BJ (cell line): Measurements from ENCODE around the gene SORBS1. TPM values are rescaled to one million over a fixed set of nuclear protein-coding genes. Genes with fewer than 3 reads are reported as not detected.

Source experiments
- CTCF ChIA-PET: fragments of 350-600 bp; formaldehyde crosslinking; extraction: SDS; loops from one replicate; lab custom pipeline; 2021; ENCODE audit warnings: antibody characterized with exemption, inconsistent platforms; lab: Yijun Ruan, JAX
- POLR2A ChIA-PET: fragments of 300-600 bp; sonication (Branson Sonifier 250); formaldehyde crosslinking; extraction: SDS; loops from one replicate; lab custom pipeline; 2021; ENCODE audit warnings: antibody characterized with exemption; lab: Charles Lee
- DNase-seq: peaks from one replicate; pipeline ENCODE4 v3.0.0-alpha.2; 2011; ENCODE audit warnings: low read depth
- H3K27me3 ChIP-seq: 2 replicates; pipeline ENCODE4 v1.6.0; 2011; ENCODE audit warnings: low read length; ENCODE audit not compliant: control insufficient read depth, insufficient read depth
- H3K36me3 ChIP-seq: 2 replicates; pipeline ENCODE4 v1.5.1; 2011; ENCODE audit warnings: low read length; ENCODE audit not compliant: control insufficient read depth, insufficient read depth
- H3K4me3 ChIP-seq: 2 replicates; pipeline ENCODE4 v1.5.1; 2011; ENCODE audit warnings: low read depth, mild to moderate bottlenecking, control low read depth, low read length
- polyA plus RNA-seq: library from polyadenylated mRNA; depleted of rRNA; stranded (reverse); fragments of >200 nt; gene quantifications from 2 replicates; pipeline ENCODE4 v1.2.3, GENCODE V29; 2011
- TF ChIP-seq, protein P1 (sequence below): IDR thresholded peaks from 2 replicates; pipeline ENCODE4 v1.5.1; 2011; ENCODE audit warnings: low read depth, mild to moderate bottlenecking, control low read depth, inconsistent platforms, low read length, moderate library complexity; ENCODE audit not compliant: insufficient read depth

The SORBS1 gene
- polyA plus RNA-seq, 1 experiment = 1.8 TPM

DNA sequence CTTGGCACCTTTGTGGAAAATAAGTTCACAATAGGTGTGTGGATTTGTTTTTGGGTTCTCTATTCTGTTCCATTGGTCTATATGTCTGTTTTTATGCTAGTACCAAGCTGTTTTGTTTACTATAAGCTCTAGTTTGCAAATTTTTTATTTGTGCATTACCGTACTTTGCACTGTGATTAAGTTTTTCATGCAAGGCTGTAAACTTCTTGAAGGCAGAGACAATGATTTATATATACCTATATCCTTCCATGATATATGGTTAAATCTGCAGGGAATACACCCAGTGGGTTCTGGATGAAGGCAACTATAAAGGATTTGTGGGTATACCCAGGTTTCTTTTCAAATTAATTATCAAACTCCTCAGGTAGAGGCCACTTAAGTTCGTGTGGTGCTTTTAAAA, 178.6 kb downstream of the SORBS1 start:
- Histone ChIP-seq H3K27me3 (peaks cover 1% of the 10 kb centered on the region; the same call in 1 of the 2 replicates), H3K4me3 (no peak overlapping the region), H3K36me3 (no peaks in the 10 kb centered on the region)
- CTCF ChIA-PET = no interaction called here
- POLR2A ChIA-PET = no interaction called here
- TF ChIP-seq, protein P1, sequence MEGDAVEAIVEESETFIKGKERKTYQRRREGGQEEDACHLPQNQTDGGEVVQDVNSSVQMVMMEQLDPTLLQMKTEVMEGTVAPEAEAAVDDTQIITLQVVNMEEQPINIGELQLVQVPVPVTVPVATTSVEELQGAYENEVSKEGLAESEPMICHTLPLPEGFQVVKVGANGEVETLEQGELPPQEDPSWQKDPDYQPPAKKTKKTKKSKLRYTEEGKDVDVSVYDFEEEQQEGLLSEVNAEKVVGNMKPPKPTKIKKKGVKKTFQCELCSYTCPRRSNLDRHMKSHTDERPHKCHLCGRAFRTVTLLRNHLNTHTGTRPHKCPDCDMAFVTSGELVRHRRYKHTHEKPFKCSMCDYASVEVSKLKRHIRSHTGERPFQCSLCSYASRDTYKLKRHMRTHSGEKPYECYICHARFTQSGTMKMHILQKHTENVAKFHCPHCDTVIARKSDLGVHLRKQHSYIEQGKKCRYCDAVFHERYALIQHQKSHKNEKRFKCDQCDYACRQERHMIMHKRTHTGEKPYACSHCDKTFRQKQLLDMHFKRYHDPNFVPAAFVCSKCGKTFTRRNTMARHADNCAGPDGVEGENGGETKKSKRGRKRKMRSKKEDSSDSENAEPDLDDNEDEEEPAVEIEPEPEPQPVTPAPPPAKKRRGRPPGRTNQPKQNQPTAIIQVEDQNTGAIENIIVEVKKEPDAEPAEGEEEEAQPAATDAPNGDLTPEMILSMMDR = no peak
- DNase-seq = no peak

DNA sequence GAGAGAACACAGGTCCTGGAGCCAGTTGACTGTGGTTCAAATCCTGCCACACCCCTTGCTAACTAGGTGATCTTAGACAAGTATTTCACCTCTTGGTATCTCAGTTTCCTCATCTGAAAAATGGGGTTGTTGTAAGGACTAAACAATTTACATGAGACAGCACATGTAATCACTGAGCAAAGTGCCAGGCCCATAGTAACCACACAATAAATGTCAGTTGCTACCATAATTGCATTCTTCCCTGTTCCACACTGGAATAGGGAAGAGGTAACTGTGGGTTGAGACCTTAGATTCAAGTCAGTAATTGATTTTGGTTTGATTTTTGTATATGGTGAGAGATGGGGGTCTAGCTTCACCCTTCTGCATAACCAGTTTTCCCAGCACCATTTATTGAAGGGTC, 179.0 kb downstream of the SORBS1 start:
- Histone ChIP-seq H3K36me3 (no peaks in the 10 kb centered on the region), H3K27me3 (peaks cover 1% of the 10 kb centered on the region; the same call in 1 of the 2 replicates), H3K4me3 (no peak overlapping the region)
- no peak for DNase-seq
- POLR2A ChIA-PET = no interaction called here
- TF ChIP-seq, protein P1 = no peak
- CTCF ChIA-PET = no interaction called here

DNA sequence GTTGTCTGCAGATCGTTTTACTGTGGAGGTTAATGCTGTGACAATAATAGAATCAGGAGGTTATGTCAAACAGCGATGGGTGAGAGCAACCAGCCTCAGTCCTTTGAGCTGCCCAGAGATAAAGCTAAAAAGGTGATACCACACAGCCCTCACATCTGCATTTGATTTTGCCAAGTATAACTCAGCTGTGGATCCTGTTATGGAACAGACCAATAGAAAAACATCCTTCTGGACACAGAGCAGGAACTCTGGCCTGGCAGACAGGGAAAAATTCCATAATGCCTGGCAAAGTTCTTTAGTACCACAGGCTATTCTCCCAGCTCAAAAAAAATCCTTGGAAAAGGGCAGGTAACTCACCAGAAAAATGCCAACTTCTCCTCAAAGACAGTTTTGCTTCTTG, 183.2 kb downstream of the SORBS1 start:
- TF ChIP-seq, protein P1 = no peak
- ChIA-PET POLR2A (no interaction called here), CTCF (interaction anchor here (0.7 to 3.2 kb wide), 6 partner anchors 12 to 361 kb away, joined by 3 to 13 read pairs (median 4); no protein-coding TSS in a partner anchor)
- Histone ChIP-seq H3K4me3 (no peak overlapping the region), H3K27me3 (peaks cover 1% of the 10 kb centered on the region; the same call in 1 of the 2 replicates), H3K36me3 (no peaks in the 10 kb centered on the region)
- DNase-seq = no peak

DNA sequence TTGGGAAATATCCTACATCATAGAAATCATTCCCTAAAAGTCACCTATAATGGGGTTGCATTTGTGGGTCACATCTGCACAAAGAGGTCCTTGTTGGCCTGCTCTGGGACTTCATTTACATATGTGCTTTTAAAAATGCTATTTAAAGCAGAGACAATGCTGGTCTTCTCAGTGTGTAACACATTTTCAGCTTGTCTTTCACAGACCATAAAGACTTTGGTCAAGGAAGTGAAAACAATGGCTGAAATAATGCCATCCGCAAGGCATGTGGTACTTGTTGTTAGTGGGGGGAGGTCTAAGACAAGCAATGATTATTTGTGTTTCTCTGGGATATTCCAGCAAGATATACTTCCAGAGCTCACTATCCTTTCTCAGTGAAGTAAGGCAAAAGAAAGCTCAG, 185.8 kb downstream of the SORBS1 start:
- peaks cover 3% of the 10 kb centered on the region for H3K27me3 ChIP-seq
- ChIA-PET POLR2A (no interaction called here), CTCF (interaction anchor here (0.8 to 4.0 kb wide), 14 partner anchors 9 to 255 kb away, joined by 3 to 60 read pairs (median 6); no protein-coding TSS in a partner anchor)
- DNase-seq = no peak
- TF ChIP-seq, protein P1 = no peak
- H3K4me3 ChIP-seq = no peak overlapping the region
- H3K36me3 ChIP-seq = no peaks in the 10 kb centered on the region

DNA sequence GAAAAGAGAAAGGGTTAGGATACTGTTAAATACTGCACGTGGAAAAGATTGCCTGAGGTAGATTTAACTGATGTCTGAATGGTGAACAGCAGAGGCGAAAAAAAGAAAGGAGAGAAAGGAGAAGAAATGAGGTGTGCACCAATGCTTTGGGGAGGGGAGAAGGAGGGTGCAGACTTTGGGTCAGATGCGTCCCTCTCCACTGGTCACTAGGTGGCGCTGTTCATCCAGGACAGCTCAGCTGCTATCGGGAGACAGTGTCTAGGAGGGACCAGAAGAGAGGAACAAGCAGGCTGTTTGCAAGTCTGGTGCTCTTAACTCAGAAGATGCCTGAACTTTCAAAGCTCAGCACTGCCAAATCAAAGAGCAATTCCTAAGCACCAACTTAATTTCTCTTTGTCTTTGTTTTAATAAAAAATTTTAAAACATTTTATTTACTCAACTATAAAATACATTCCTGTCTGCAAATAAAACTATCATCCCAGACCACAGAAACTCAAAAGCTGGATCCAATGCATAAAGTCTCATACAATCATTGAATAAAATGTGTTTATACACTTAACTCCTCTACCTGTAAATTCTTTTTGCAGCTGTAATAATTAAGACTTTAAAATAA, 186.5 kb downstream of the SORBS1 start:
- no peak for DNase-seq
- no peak overlapping the region for H3K4me3 ChIP-seq
- peaks cover 5% of the 10 kb centered on the region for H3K27me3 ChIP-seq
- ChIA-PET CTCF (interaction anchor here (0.7 to 4.0 kb wide), 24 partner anchors 10 to 241 kb away, joined by 3 to 60 read pairs (median 4); no protein-coding TSS in a partner anchor), POLR2A (no interaction called here)
- TF ChIP-seq, protein P1 = peak; percentile 85
- H3K36me3 ChIP-seq = no peaks in the 10 kb centered on the region
